ENCODE results near the gene ZNF57.
A peak's percentile ranks its signal among the peaks of the same experiment; 100 is the strongest.
"Not testable (repeated sequence)": the region's sequence is repeated elsewhere in the genome, so short reads cannot be mapped to it uniquely, and the experiment has no call there.

ZNF57 gene

GRCh38 chr19:2896694-2897093 is 4.0 kb upstream of the ZNF57 start:
- DNase-seq (ENCODE audit: low read depth) = no peak

GRCh38 chr19:2902590-2903218 is 2.0 kb downstream of the ZNF57 start:
- DNase-seq (ENCODE audit: low read depth) = no peak

GRCh38 chr19:2903326-2903725 is 2.6 kb downstream of the ZNF57 start:
- DNase-seq (ENCODE audit: low read depth) = not testable (repeated sequence)

GRCh38 chr19:2905918-2906519 is 5.3 kb downstream of the ZNF57 start:
- no peak for DNase-seq (ENCODE audit: low read depth)

GRCh38 chr19:2906631-2907195 is 6.0 kb downstream of the ZNF57 start:
- DNase-seq (ENCODE audit: low read depth) = no peak

- no peak for DNase-seq (ENCODE audit: low read depth)
Measured at GRCh38 chr19:2912306-2912705, 11.6 kb downstream of the ZNF57 start.

- DNase-seq (ENCODE audit: low read depth) = no peak
Measured at GRCh38 chr19:2917275-2918184, 16.8 kb downstream of the ZNF57 start.

- DNase-seq (ENCODE audit: low read depth) = no peak
Measured at GRCh38 chr19:2922987-2923386, 22.3 kb downstream of the ZNF57 start.

- no peak for DNase-seq (ENCODE audit: low read depth)
Measured at GRCh38 chr19:2923510-2923909, 22.8 kb downstream of the ZNF57 start.

- DNase-seq (ENCODE audit: low read depth) = no peak
Measured at GRCh38 chr19:2926341-2927031, 25.8 kb downstream of the ZNF57 start.

GRCh38 chr19:2927032-2927430 is 26.3 kb downstream of the ZNF57 start:
- no peak for DNase-seq (ENCODE audit: low read depth)

GRCh38 chr19:2933490-2933910 is 32.8 kb downstream of the ZNF57 start:
- no peak for DNase-seq (ENCODE audit: low read depth)

- not testable (repeated sequence) for DNase-seq (ENCODE audit: low read depth)
Measured at GRCh38 chr19:2935863-2936262, 35.1 kb downstream of the ZNF57 start.

GRCh38 chr19:2942928-2943640 is 42.4 kb downstream of the ZNF57 start:
- no peak for DNase-seq (ENCODE audit: low read depth)

GRCh38 chr19:2944403-2944774 is 43.7 kb downstream of the ZNF57 start:
- DNase-seq (ENCODE audit: low read depth) = no peak

- peak; percentile 99 for DNase-seq (ENCODE audit: low read depth)
Measured at GRCh38 chr19:2944775-2945574, 44.2 kb downstream of the ZNF57 start, which contains the start of gene ZNF77. TSS of gene ZNF77 (minus strand) at chr19:2944971. CDS start at chr19:2944840, 131 bp downstream.

GRCh38 chr19:2945575-2946184 is 45.0 kb downstream of the ZNF57 start:
- DNase-seq (ENCODE audit: low read depth) = no peak

GRCh38 chr19:2949939-2950285 is 49.2 kb downstream of the ZNF57 start:
- DNase-seq (ENCODE audit: low read depth) = no peak

GRCh38 chr19:2950286-2951124 is 49.8 kb downstream of the ZNF57 start:
- DNase-seq (ENCODE audit: low read depth) = peak; percentile 100

All from activated gamma-delta T cell treated with anti-CD3 and anti-CD28 coated beads, Interleukin-2, amount 50 U/mL, for 16 hours (primary cell).